ENCODE measurements around the gene NUP210L.

Gene NUP210L

DNA sequence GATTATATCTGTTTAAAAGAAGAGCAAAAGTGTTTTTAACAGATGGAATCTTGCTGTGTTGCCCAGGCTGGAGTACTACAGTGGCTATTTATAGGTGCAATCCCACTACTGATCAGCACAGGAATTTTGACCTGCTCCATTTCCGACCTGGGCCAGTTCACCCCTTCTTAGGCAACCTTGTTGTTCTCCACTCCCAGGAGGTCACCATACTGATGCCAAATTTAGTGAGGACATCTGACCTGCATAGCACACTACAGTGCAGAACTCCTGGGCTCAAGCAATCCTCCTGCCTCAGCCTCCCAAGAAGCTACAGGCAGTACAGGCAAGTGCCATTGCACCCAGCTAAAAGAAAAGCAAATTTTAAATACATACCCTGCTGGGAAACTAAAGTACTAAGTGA is 11.3 kb upstream of the NUP210L start:
- no peak overlapping the region for H3K4me3 ChIP-seq (ENCODE audit: low read depth, low read length)
- no peaks in the 10 kb centered on the region for H3K9me3 ChIP-seq (ENCODE audit: severe bottlenecking)
- no peaks in the 10 kb centered on the region for H3K27me3 ChIP-seq (ENCODE audit: insufficient read depth, low read depth, severe bottlenecking)
- DNase-seq = no peak
- no peak for TF ChIP-seq CTCF (IDR thresholded peaks at IDR 0.05; ENCODE audit: low read depth, low read length)
- no peak overlapping the region for H3K27ac ChIP-seq
- H3K36me3 ChIP-seq = peaks cover 97% of the 10 kb centered on the region

GRCh38 chr1:154159554-154159953 is 4.7 kb upstream of the NUP210L start:
- Histone ChIP-seq H3K27me3 (ENCODE audit: insufficient read depth, low read depth, severe bottlenecking) (no peaks in the 10 kb centered on the region), H3K4me3 (ENCODE audit: low read depth, low read length) (no peak overlapping the region), H3K9me3 (ENCODE audit: severe bottlenecking) (no peaks in the 10 kb centered on the region), H3K27ac (no peak overlapping the region), H3K36me3 (peaks cover 95% of the 10 kb centered on the region)
- no peak for TF ChIP-seq CTCF (IDR thresholded peaks at IDR 0.05; ENCODE audit: low read depth, low read length)
- DNase-seq = no peak

DNA sequence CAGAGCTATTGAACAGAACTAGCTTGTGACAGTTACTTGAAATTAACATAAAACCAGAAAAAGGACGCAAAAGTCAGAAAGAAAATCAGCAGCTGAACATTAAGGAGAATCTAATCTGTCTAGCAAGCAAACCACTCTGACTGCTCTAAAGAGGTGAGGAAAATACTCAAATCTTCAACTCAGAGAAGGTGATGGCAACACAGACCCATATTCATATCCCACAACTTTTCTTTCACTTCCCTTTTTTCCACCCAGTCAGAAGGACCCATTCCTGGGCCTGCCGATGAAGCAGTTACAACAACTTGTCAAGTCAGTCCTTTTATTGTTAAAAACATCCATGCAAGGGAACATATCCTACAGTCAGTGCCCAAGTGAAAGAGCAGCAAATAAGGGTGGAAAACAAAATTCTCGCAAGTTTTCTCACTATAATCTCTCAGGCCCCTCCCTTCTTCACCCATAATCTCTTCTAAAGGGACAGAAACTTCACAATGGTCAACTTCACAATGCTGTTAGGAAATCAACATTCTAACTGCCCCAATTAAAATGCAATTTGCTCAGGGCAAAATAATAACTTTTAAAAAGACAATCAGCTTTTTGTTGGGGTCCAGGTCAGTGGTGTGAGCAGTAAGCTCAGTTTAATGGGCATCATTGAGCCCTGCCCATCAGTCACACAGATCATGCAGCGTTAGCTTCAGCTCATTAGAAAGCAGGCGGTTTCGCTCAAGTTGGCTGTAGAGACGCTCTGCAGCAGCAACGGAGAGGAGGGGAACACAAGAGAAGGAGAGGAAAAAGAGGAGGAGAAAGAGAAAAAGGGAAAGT is 3.6 kb upstream of the NUP210L start:
- H3K9me3 ChIP-seq (ENCODE audit: severe bottlenecking) = no peaks in the 10 kb centered on the region
- no peak for TF ChIP-seq CTCF (IDR thresholded peaks at IDR 0.05; ENCODE audit: low read depth, low read length)
- DNase-seq = no peak
- H3K27ac ChIP-seq = no peak overlapping the region
- no peak overlapping the region for H3K4me3 ChIP-seq (ENCODE audit: low read depth, low read length)
- H3K36me3 ChIP-seq = peaks cover 89% of the 10 kb centered on the region
- H3K27me3 ChIP-seq (ENCODE audit: insufficient read depth, low read depth, severe bottlenecking) = no peaks in the 10 kb centered on the region

DNA sequence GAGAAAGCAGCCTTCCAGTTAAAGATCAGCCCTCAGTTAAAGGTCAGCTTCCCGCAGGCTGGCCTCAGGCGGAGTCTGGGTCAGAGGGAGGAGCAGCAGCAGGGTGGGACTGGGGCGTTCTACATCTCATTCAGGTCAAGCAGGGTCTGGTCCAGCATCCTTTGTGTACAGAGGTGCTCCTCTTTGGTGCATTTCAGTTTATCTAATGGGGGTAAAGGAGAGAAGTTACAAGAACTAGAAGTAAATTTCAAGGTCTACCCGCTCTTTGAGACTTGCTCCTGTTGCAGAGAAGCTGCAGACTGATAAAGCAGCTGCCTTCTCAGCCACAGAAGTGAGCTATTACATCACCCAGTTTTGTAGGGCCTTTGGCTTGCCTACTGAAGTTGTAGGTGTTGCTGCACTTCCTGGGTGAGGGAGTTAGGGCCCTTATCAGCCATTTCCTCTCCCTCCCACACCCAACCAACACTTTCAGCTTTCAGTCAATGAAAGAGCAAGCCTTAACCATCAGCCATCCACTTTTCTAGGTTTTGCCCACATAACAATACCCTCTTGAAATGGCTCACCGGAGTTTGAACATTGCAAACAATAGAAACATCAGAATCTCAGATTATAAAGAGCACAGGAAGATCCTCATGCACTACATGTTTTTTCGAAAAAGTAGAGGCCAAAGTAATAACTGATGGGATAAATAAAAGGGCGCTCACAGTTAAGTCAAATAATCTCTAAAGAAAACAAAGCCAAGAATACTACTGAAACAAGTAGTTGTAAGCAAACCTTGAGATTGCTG is 2.8 kb upstream of the NUP210L start:
- no peak for TF ChIP-seq CTCF (IDR thresholded peaks at IDR 0.05; ENCODE audit: low read depth, low read length)
- H3K27me3 ChIP-seq (ENCODE audit: insufficient read depth, low read depth, severe bottlenecking) = no peaks in the 10 kb centered on the region
- H3K27ac ChIP-seq = no peak overlapping the region
- DNase-seq = no peak
- H3K9me3 ChIP-seq (ENCODE audit: severe bottlenecking) = no peaks in the 10 kb centered on the region
- H3K36me3 ChIP-seq = peaks cover 81% of the 10 kb centered on the region
- H3K4me3 ChIP-seq (ENCODE audit: low read depth, low read length) = no peak overlapping the region

DNA sequence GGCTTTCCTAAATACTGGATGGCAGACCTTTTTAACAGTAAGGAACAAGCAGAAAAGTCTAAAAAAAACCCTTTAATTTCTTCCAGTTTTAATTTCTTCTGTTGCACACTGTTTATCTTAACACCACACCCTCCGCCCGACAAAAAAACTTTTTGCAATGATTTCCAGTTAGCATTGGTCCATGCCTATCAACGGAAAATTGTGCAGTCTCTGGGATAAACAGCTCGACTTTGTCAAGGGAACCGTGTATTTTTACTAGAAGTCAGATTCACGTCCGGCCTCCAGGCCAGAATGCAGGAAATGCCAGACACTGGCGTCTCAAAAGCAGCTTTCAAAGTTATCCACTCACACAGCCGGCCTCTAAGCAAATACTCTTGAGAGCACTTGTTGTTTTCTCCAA is 378 bp upstream of the NUP210L start:
- no peaks in the 10 kb centered on the region for H3K9me3 ChIP-seq (ENCODE audit: severe bottlenecking)
- DNase-seq = no peak
- H3K36me3 ChIP-seq = peaks cover 59% of the 10 kb centered on the region
- no peak overlapping the region for H3K4me3 ChIP-seq (ENCODE audit: low read depth, low read length)
- TF ChIP-seq CTCF (IDR thresholded peaks at IDR 0.05; ENCODE audit: low read depth, low read length) = no peak
- H3K27me3 ChIP-seq (ENCODE audit: insufficient read depth, low read depth, severe bottlenecking) = no peaks in the 10 kb centered on the region
- no peak overlapping the region for H3K27ac ChIP-seq

Measured in WERI-Rb-1 (cell line).